ENCODE results near the gene FREM2. TPM values are rescaled to one million over a fixed set of nuclear protein-coding genes. Genes with fewer than 3 reads are reported as not detected.

The FREM2 gene
- total RNA-seq, 1 donor from 2014 or later, result 2.8 TPM

GRCh38 chr13:38908574-38908973 is 221.7 kb downstream of the FREM2 start:
- H3K4me1 Mint-ChIP-seq (ENCODE audit: low read depth, unreplicated experiment), result peaks cover 5% of the 10 kb centered on the region
- no peak overlapping the region for H3K4me3 Mint-ChIP-seq (ENCODE audit: unreplicated experiment)
- FAIRE-seq (no peak), DNase-seq (ENCODE audit: low read depth) (no peak)
- no peak overlapping the region for H3K4me2 ChIP-seq (ENCODE audit: low read length)
- no peak overlapping the region for H3K4me3 ChIP-seq (ENCODE audit: insufficient read depth, low read depth, low read length)
- TF ChIP-seq EZH2 (IDR thresholded peaks at IDR 0.05; ENCODE audit: insufficient read depth, low read length), result no peak
- no peak for TF ChIP-seq CTCF (IDR thresholded peaks at IDR 0.05; ENCODE audit: insufficient read depth, low read depth, low read length)
- no peaks in the 10 kb centered on the region for H3K27me3 ChIP-seq (ENCODE audit: insufficient read depth, low read length)
- H3K36me3 ChIP-seq (ENCODE audit: insufficient read depth, low read length), result no peaks in the 10 kb centered on the region
- no peak overlapping the region for H2AFZ ChIP-seq (ENCODE audit: low read depth, low read length)
- H3K27ac ChIP-seq (ENCODE audit: low read depth, low read length), result no peak overlapping the region
- H3K9me3 Mint-ChIP-seq (ENCODE audit: unreplicated experiment), result no peaks in the 10 kb centered on the region
- H3K9ac ChIP-seq (ENCODE audit: low read length), result no peak overlapping the region
- H3K4me1 ChIP-seq (ENCODE audit: insufficient read depth, low read length), result no peaks in the 10 kb centered on the region
- no peaks in the 10 kb centered on the region for H3K9me3 ChIP-seq (ENCODE audit: insufficient read depth, low read depth, low read length)
- no peaks in the 10 kb centered on the region for H4K20me1 ChIP-seq (ENCODE audit: insufficient read depth, low read length)
- H3K27me3 Mint-ChIP-seq (ENCODE audit: low read depth, unreplicated experiment), result no peaks in the 10 kb centered on the region
- no peaks in the 10 kb centered on the region for H3K79me2 ChIP-seq (ENCODE audit: insufficient read depth, low read length)
- no peaks in the 10 kb centered on the region for H3K36me3 Mint-ChIP-seq (ENCODE audit: low read depth, unreplicated experiment)
- H3K27ac Mint-ChIP-seq (ENCODE audit: unreplicated experiment), result no peak overlapping the region

- H3K27ac ChIP-seq (ENCODE audit: low read depth, low read length), result no peak overlapping the region
- H3K36me3 ChIP-seq (ENCODE audit: insufficient read depth, low read length), result no peaks in the 10 kb centered on the region
- no peaks in the 10 kb centered on the region for H3K27me3 ChIP-seq (ENCODE audit: insufficient read depth, low read length)
- Mint-ChIP-seq H3K4me3 (ENCODE audit: unreplicated experiment) (no peak overlapping the region), H3K9me3 (ENCODE audit: unreplicated experiment) (no peaks in the 10 kb centered on the region), H3K36me3 (ENCODE audit: low read depth, unreplicated experiment) (no peaks in the 10 kb centered on the region), H3K4me1 (ENCODE audit: low read depth, unreplicated experiment) (peaks cover 5% of the 10 kb centered on the region), H3K27ac (ENCODE audit: unreplicated experiment) (no peak overlapping the region), H3K27me3 (ENCODE audit: low read depth, unreplicated experiment) (no peaks in the 10 kb centered on the region)
- H3K4me1 ChIP-seq (ENCODE audit: insufficient read depth, low read length), result no peaks in the 10 kb centered on the region
- H3K4me2 ChIP-seq (ENCODE audit: low read length), result no peak overlapping the region
- FAIRE-seq (no peak), DNase-seq (ENCODE audit: low read depth) (no peak)
- H3K9me3 ChIP-seq (ENCODE audit: insufficient read depth, low read depth, low read length), result no peaks in the 10 kb centered on the region
- H3K79me2 ChIP-seq (ENCODE audit: insufficient read depth, low read length), result no peaks in the 10 kb centered on the region
- H4K20me1 ChIP-seq (ENCODE audit: insufficient read depth, low read length), result no peaks in the 10 kb centered on the region
- H3K9ac ChIP-seq (ENCODE audit: low read length), result no peak overlapping the region
- H3K4me3 ChIP-seq (ENCODE audit: insufficient read depth, low read depth, low read length), result no peak overlapping the region
- TF ChIP-seq EZH2 (IDR thresholded peaks at IDR 0.05; ENCODE audit: insufficient read depth, low read length) (no peak), CTCF (IDR thresholded peaks at IDR 0.05; ENCODE audit: insufficient read depth, low read depth, low read length) (no peak)
- no peak overlapping the region for H2AFZ ChIP-seq (ENCODE audit: low read depth, low read length)
These were observed 227.2 kb downstream of the FREM2 start for GRCh38 chr13:38914070-38914469.

GRCh38 chr13:38921081-38921480 is 234.2 kb downstream of the FREM2 start:
- Mint-ChIP-seq H3K4me3 (ENCODE audit: unreplicated experiment) (no peak overlapping the region), H3K9me3 (ENCODE audit: unreplicated experiment) (no peaks in the 10 kb centered on the region), H3K27ac (ENCODE audit: unreplicated experiment) (no peak overlapping the region), H3K27me3 (ENCODE audit: low read depth, unreplicated experiment) (no peaks in the 10 kb centered on the region), H3K36me3 (ENCODE audit: low read depth, unreplicated experiment) (no peaks in the 10 kb centered on the region), H3K4me1 (ENCODE audit: low read depth, unreplicated experiment) (no peaks in the 10 kb centered on the region)
- H3K4me1 ChIP-seq (ENCODE audit: insufficient read depth, low read length), result no peaks in the 10 kb centered on the region
- H3K9me3 ChIP-seq (ENCODE audit: insufficient read depth, low read depth, low read length), result peaks cover 4% of the 10 kb centered on the region
- H3K27me3 ChIP-seq (ENCODE audit: insufficient read depth, low read length), result no peaks in the 10 kb centered on the region
- H3K27ac ChIP-seq (ENCODE audit: low read depth, low read length), result no peak overlapping the region
- H2AFZ ChIP-seq (ENCODE audit: low read depth, low read length), result no peak overlapping the region
- TF ChIP-seq EZH2 (IDR thresholded peaks at IDR 0.05; ENCODE audit: insufficient read depth, low read length) (no peak), CTCF (IDR thresholded peaks at IDR 0.05; ENCODE audit: insufficient read depth, low read depth, low read length) (no peak)
- no peak overlapping the region for H3K4me2 ChIP-seq (ENCODE audit: low read length)
- H3K79me2 ChIP-seq (ENCODE audit: insufficient read depth, low read length), result no peaks in the 10 kb centered on the region
- H3K36me3 ChIP-seq (ENCODE audit: insufficient read depth, low read length), result no peaks in the 10 kb centered on the region
- DNase-seq (ENCODE audit: low read depth), result no peak
- no peak overlapping the region for H3K9ac ChIP-seq (ENCODE audit: low read length)
- FAIRE-seq, result no peak
- no peak overlapping the region for H3K4me3 ChIP-seq (ENCODE audit: insufficient read depth, low read depth, low read length)
- no peaks in the 10 kb centered on the region for H4K20me1 ChIP-seq (ENCODE audit: insufficient read depth, low read length)

Data from astrocyte (in vitro differentiated cells and primary cell).